ENCODE results near the gene ZNF888.
A peak's percentile ranks its signal among the peaks of the same experiment; 100 is the strongest.
"Not testable (repeated sequence)": the region's sequence is repeated elsewhere in the genome, so short reads cannot be mapped to it uniquely, and the experiment has no call there.

ZNF888 gene

GRCh38 chr19:52871466-52871865 is 51.8 kb downstream of the ZNF888 start:
- DNase-seq: no peak

DNA sequence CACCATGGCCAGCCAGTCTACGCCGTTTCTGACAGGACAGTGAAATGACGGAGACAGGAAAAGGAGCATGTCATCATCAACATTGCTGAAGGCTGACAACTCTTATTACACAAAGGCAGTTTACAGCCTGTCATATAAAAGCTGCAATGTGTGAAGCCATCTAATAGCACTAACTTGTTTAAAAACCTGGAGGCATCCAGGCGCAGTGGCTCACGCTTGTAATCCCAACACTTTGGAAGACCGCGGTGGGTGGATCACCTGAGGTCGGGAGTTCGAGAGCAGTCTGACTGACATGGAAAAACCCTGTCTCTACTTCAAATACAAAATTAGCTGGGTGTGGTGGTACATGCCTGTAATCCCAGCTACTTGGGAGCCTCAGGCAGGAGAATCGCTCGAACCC is 55.2 kb downstream of the ZNF888 start:
- not testable (repeated sequence) for DNase-seq

- peak; percentile 65 for DNase-seq
Measured at GRCh38 chr19:52857378-52858191, 65.6 kb downstream of the ZNF888 start, which contains the start of gene ZNF468. ZNF468 (minus strand) TSS chr19:52857619; CDS start chr19:52854272, 3,347 bp downstream.

GRCh38 chr19:52856540-52857377 is 66.5 kb downstream of the ZNF888 start:
- not testable (repeated sequence) for DNase-seq

Data from GDM1 (cell line).